ENCODE measurements around the gene ANTXRL. TPM values are rescaled to one million over a fixed set of nuclear protein-coding genes. Genes with fewer than 3 reads are reported as not detected.

ANTXRL gene
- total and polyA plus RNA-seq, 2 of the 8 experiments (the other 6 are each of a cell fraction or from before 2014, with no cell fraction given), result not detected

- no peak for TF ChIP-seq JUN (IDR thresholded peaks at IDR 0.05; ENCODE audit: low read depth, low read length)
- TF ChIP-seq TBP (IDR thresholded peaks at IDR 0.05; ENCODE audit: low read depth, low read length), result no peak
- no peak for TF ChIP-seq ASH2L (IDR thresholded peaks at IDR 0.05; ENCODE audit: low read length)
- no peak for TF ChIP-seq HDAC6 (IDR thresholded peaks at IDR 0.05; ENCODE audit: low read depth, low read length)
Observed at GRCh38 chr10:46301056-46301645, 14.4 kb downstream of the ANTXRL start (continued).

Data from H1 (cell line).